HUES48 (cell line): Measurements from ENCODE around the gene INPP5A.
"Not testable (repeated sequence)": the region's sequence is repeated elsewhere in the genome, so short reads cannot be mapped to it uniquely, and the experiment has no call there.

ENCODE experiments used
- H3K27ac ChIP-seq: one replicate; pipeline ENCODE4 v1.7.0; 2013; ENCODE audit warnings: low read depth, low read length, inconsistent platforms
- H3K27me3 ChIP-seq: 2 replicates; pipeline ENCODE4 v1.6.1; 2013; ENCODE audit warnings: mild to moderate bottlenecking, low read length; ENCODE audit not compliant: control insufficient read depth, insufficient read depth
- H3K36me3 ChIP-seq: 2 replicates; pipeline ENCODE4 v1.6.1; 2013; ENCODE audit warnings: low read length; ENCODE audit not compliant: control insufficient read depth, insufficient read depth
- H3K4me1 ChIP-seq: 2 replicates; pipeline ENCODE4 v1.6.1; 2013; ENCODE audit warnings: mild to moderate bottlenecking, low read length; ENCODE audit not compliant: control insufficient read depth, insufficient read depth
- H3K4me3 ChIP-seq: 2 replicates; pipeline ENCODE4 v1.5.1; 2013; ENCODE audit warnings: mild to moderate bottlenecking, low read depth, low read length
- H3K9ac ChIP-seq: 2 replicates; pipeline ENCODE4 v1.6.1; 2013; ENCODE audit warnings: mild to moderate bottlenecking, low read depth, low read length, moderate library complexity
- H3K9me3 ChIP-seq: 2 replicates; pipeline ENCODE4 v1.6.1; 2013; ENCODE audit warnings: low read length; ENCODE audit not compliant: control insufficient read depth, insufficient read depth

The INPP5A gene

GRCh38 chr10:132790934-132791829 lies 253.6 kb downstream of the INPP5A start:
- H3K27ac ChIP-seq: no peak overlapping the region
- H3K27me3 ChIP-seq: peaks cover 54% of the 10 kb centered on the region
- no peaks in the 10 kb centered on the region for H3K36me3 ChIP-seq
- H3K4me3 ChIP-seq: no peak overlapping the region
- no peak overlapping the region for H3K9ac ChIP-seq
- no peaks in the 10 kb centered on the region for H3K9me3 ChIP-seq
- no peaks in the 10 kb centered on the region for H3K4me1 ChIP-seq

- not testable (repeated sequence) for H3K9me3 ChIP-seq, H3K4me1 ChIP-seq, H3K27ac ChIP-seq, H3K36me3 ChIP-seq, H3K9ac ChIP-seq, H3K4me3 ChIP-seq
- H3K27me3 ChIP-seq: peaks cover 45% of the 10 kb centered on the region
Observed at GRCh38 chr10:132792099-132792498, 254.5 kb downstream of the INPP5A start.

- Histone ChIP-seq H3K27ac (no peak overlapping the region), H3K4me3 (no peak overlapping the region), H3K9me3 (no peaks in the 10 kb centered on the region), H3K27me3 (peaks cover 38% of the 10 kb centered on the region), H3K36me3 (no peaks in the 10 kb centered on the region), H3K9ac (no peak overlapping the region), H3K4me1 (no peaks in the 10 kb centered on the region)
Observed at GRCh38 chr10:132792796-132793195, 255.2 kb downstream of the INPP5A start.

DNA sequence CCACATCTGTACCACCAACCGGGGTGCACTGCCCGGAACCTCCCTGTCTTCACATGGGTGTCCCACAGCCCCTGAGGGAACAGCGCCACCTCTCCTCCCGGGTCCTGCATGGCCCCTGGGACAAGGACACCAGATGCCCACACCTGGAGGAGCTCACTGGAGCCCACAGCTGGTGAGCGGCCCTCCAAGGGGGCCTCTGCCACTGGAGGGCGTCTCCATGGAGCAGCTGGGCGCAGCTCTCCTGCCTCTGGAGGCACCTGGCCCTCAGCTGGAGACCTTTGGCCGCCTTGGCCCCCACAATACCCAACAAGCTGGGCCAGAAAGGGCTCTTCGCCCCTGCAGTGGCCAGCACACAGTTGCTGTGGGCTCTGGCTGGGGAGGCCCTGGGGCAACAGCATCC lies 255.6 kb downstream of the INPP5A start:
- Histone ChIP-seq H3K4me1 (no peaks in the 10 kb centered on the region), H3K27me3 (peaks cover 34% of the 10 kb centered on the region), H3K27ac (no peak overlapping the region), H3K9ac (no peak overlapping the region), H3K9me3 (no peaks in the 10 kb centered on the region), H3K4me3 (no peak overlapping the region), H3K36me3 (no peaks in the 10 kb centered on the region)

DNA sequence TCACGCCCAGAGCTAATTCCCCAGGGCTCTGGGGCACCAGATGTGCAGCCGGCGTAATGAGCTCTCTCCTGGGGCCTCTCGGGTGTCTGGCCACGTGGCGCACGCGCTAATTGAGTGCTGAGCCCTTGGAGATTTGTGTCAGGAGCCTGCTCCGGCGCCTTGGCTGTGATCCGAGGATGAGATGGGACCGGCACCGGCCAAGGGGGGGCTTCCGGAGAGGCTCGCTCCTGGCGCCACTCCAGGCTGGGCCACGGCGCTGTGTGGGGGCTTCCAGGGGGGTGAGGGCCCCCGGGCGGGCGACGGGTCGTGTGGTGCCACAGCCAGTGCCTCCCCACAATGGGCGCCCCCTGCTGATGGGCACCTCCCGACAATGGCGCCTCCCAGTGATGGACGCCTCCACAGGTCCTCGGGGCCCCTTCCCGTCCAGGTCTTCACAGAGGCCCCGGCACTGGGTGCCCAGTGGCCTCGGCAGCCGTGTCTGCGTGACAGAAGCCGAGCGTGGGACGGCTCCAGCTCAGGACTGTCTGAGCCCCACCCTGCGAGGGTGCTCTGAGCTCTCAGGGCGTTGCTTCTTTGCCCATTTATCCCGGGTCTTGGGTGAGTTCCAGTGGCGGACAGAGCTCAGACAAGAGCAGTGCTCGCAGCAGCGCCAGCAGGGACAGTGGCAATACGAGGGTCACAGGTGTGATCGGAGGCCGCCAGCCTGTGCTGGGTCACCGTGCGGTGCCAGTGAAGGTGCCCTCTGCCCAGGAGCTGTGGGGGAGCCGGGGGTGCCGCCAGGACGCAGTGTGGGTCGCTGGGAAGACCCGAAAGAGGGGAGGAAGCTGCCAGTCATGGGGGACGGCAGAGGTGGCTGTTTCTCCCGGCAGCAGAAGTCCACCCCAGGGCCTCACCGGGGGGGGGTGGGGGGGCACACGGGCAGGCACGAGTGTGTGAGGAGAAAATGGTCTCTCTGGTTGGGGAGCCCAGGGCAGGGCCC lies 256.6 kb downstream of the INPP5A start:
- Histone ChIP-seq H3K9me3 (no peaks in the 10 kb centered on the region), H3K27ac (no peak overlapping the region)

DNA sequence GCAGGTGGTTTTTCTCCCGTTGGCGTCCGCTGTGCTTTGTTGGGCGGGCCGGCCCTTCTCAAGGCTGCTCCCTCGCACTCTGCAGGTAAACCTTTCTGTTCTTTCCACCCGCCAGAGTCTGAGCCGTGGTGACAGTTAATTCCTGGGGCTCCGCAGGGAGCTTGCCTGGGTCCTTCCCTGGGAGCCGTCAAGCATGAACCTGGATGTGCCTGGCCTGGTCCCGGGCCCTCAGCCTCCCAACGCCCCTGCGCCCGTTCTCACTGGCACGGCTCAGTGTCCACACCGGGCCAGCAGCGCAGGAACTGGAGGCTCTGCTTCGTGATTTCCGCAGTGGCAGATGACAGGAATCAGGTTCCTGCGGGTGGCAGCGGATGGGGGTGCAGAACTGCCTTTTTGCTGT lies 259.3 kb downstream of the INPP5A start:
- peaks cover 1% of the 10 kb centered on the region; the same call in 1 of the 2 replicates for H3K9me3 ChIP-seq
- no peak overlapping the region for H3K4me3 ChIP-seq
- no peak overlapping the region for H3K9ac ChIP-seq
- no peak overlapping the region for H3K27ac ChIP-seq
- no peaks in the 10 kb centered on the region for H3K36me3 ChIP-seq
- no peaks in the 10 kb centered on the region for H3K4me1 ChIP-seq
- H3K27me3 ChIP-seq: no peaks in the 10 kb centered on the region

More for the DNA sequence above, 256.6 kb downstream of the INPP5A start:
- Histone ChIP-seq H3K4me3 (no peak overlapping the region), H3K27me3 (peaks cover 25% of the 10 kb centered on the region), H3K4me1 (no peaks in the 10 kb centered on the region), H3K36me3 (no peaks in the 10 kb centered on the region), H3K9ac (no peak overlapping the region)

- H3K4me3 ChIP-seq, H3K9ac ChIP-seq, H3K27me3 ChIP-seq, H3K27ac ChIP-seq, H3K4me1 ChIP-seq, H3K36me3 ChIP-seq, H3K9me3 ChIP-seq: not testable (repeated sequence)
Observed at GRCh38 chr10:132797986-132798385, 260.4 kb downstream of the INPP5A start.

- Histone ChIP-seq H3K36me3 (no peaks in the 10 kb centered on the region), H3K4me3 (no peak overlapping the region), H3K27me3 (no peaks in the 10 kb centered on the region), H3K27ac (no peak overlapping the region), H3K9me3 (peaks cover 3% of the 10 kb centered on the region; the same call in 1 of the 2 replicates), H3K9ac (no peak overlapping the region), H3K4me1 (no peaks in the 10 kb centered on the region)
Observed at GRCh38 chr10:132798403-132798802, 260.8 kb downstream of the INPP5A start.

DNA sequence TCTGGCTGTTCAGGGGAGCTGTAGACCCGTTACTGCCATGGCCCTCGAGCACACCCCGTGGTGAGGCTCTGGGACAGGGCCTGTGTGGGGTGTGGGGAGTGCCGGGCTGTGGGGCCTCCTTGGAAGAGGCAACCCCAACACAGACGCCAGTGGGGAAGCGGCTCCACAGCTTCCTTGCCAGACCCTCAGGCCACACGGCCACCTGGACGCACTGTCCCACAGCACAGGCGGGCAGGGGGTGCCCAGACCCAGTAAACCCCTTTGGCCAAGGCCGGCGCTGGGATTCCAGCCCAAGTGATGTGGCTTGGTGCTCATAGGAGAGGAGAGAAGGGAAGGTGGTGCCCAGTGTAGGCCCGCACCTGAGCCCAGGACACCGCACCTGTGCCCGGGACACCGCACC lies 261.3 kb downstream of the INPP5A start:
- no peak overlapping the region for H3K27ac ChIP-seq
- H3K9me3 ChIP-seq: peaks cover 3% of the 10 kb centered on the region; the same call in 1 of the 2 replicates
- H3K27me3 ChIP-seq: no peaks in the 10 kb centered on the region
- no peak overlapping the region for H3K4me3 ChIP-seq
- no peak overlapping the region for H3K9ac ChIP-seq
- H3K4me1 ChIP-seq: no peaks in the 10 kb centered on the region
- H3K36me3 ChIP-seq: no peaks in the 10 kb centered on the region

GRCh38 chr10:132799865-132800264 lies 262.3 kb downstream of the INPP5A start:
- Histone ChIP-seq H3K4me1 (no peaks in the 10 kb centered on the region), H3K9ac (no peak overlapping the region), H3K27ac (no peak overlapping the region), H3K9me3 (peaks cover 3% of the 10 kb centered on the region; the same call in 1 of the 2 replicates), H3K27me3 (no peaks in the 10 kb centered on the region), H3K36me3 (no peaks in the 10 kb centered on the region), H3K4me3 (no peak overlapping the region)

DNA sequence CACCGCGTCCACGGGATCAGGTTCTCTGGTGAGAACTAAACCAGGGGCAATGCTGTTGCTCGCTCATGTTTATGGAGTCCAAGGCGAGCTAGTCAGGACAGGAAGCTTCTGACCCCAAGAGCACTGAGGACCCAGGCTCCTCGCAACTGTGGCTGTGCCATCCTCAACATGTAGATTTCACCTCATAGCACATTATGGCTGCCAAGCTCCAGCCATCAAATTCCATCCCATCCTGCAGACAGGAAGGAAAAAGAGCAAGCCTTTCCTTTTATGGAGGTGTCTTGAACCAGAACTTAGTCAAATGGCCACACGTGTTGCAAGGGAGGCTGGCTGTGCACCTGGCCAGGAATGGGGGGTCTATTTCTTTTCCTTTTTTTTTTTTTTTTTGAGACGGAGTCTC lies 264.5 kb downstream of the INPP5A start:
- Histone ChIP-seq H3K36me3 (no peaks in the 10 kb centered on the region), H3K9me3 (peaks cover 3% of the 10 kb centered on the region; the same call in 1 of the 2 replicates), H3K9ac (no peak overlapping the region), H3K4me3 (no peak overlapping the region), H3K27me3 (no peaks in the 10 kb centered on the region), H3K4me1 (no peaks in the 10 kb centered on the region), H3K27ac (no peak overlapping the region)
